Fibroblast of lung (primary cell): ENCODE measurements around the gene GCAT. TPM values are rescaled to one million over a fixed set of nuclear protein-coding genes. Genes with fewer than 3 reads are reported as not detected.

Source experiments
- DNase-seq, 2 donors: peaks; one replicate each; pipeline versions ENCODE4 v3.0.0 to v3.0.0-alpha.2; 2010; ENCODE audit warnings: low read depth in 2 of 2
- H2AFZ ChIP-seq: 2 replicates; pipeline ENCODE4 v1.5.1; 2012; ENCODE audit warnings: low read length, control low read depth, inconsistent platforms
- H3K27ac ChIP-seq: 2 replicates; pipeline ENCODE4 v1.5.1; 2011; ENCODE audit warnings: low read length, control low read depth; ENCODE audit not compliant: insufficient read depth
- H3K27me3 ChIP-seq: 2 replicates; pipeline ENCODE4 v1.5.1; 2011; ENCODE audit warnings: mild to moderate bottlenecking, low read length; ENCODE audit not compliant: control insufficient read depth, insufficient read depth
- H3K36me3 ChIP-seq: 2 replicates; pipeline ENCODE4 v1.5.1; 2011; ENCODE audit warnings: low read length; ENCODE audit not compliant: control insufficient read depth, insufficient read depth
- H3K4me1 ChIP-seq: 2 replicates; pipeline ENCODE4 v1.5.1; 2011; ENCODE audit warnings: low read length; ENCODE audit not compliant: control insufficient read depth, insufficient read depth; ENCODE audit errors: extremely low read depth
- H3K4me2 ChIP-seq: 2 replicates; pipeline ENCODE4 v1.5.1; 2011; ENCODE audit warnings: low read length, control low read depth; ENCODE audit not compliant: insufficient read depth; ENCODE audit errors: extremely low read depth
- H3K4me3 ChIP-seq, 4 experiments: fragments of 200-600 bp in 1 of 4; sonication (generic) in 1 of 4; replicated peaks in 1 of 4; 2 replicates each; pipeline ENCODE4 v1.5.1; 2011 to 2016; ENCODE audit warnings: low read length in 4 of 4, low read depth in 3 of 4, mild to moderate bottlenecking in 3 of 4, control low read depth in 2 of 4, inconsistent platforms in 1 of 4, mixed read lengths in 1 of 4; ENCODE audit not compliant: insufficient read depth in 1 of 4; ENCODE audit errors: control extremely low read depth in 1 of 4
- H3K79me2 ChIP-seq: 2 replicates; pipeline ENCODE4 v1.5.1; 2012; ENCODE audit warnings: mild to moderate bottlenecking, low read length, inconsistent platforms; ENCODE audit not compliant: control insufficient read depth, insufficient read depth
- H3K9ac ChIP-seq: 2 replicates; pipeline ENCODE4 v1.5.1; 2011; ENCODE audit warnings: mild to moderate bottlenecking, low read length, control low read depth; ENCODE audit not compliant: insufficient read depth
- H3K9me3 ChIP-seq: 2 replicates; pipeline ENCODE4 v1.5.1; 2012; ENCODE audit warnings: low read depth, low read length; ENCODE audit not compliant: control insufficient read depth, insufficient read depth
- H4K20me1 ChIP-seq: 2 replicates; pipeline ENCODE4 v1.5.1; 2011; ENCODE audit warnings: low read length; ENCODE audit not compliant: control insufficient read depth, insufficient read depth; ENCODE audit errors: extremely low read depth
- CTCF ChIP-seq, 2 donors: IDR thresholded peaks in 1 of 2; conservative IDR thresholded peaks in 1 of 2; 1 replicate in 1 of 2; 2 replicates in 1 of 2; pipeline ENCODE4 v1.5.1; 2011 to 2012; ENCODE audit warnings: low read length in 2 of 2, control low read depth in 1 of 2, inconsistent platforms in 1 of 2, low read depth in 1 of 2, mild to moderate bottlenecking in 1 of 2
- EZH2 ChIP-seq: IDR thresholded peaks from 2 replicates; pipeline ENCODE4 v1.5.1; 2012; ENCODE audit warnings: low read length, control low read depth, mild to moderate bottlenecking; ENCODE audit errors: missing control alignments
- polyA plus RNA-seq, 2 donors: library from polyadenylated mRNA; depleted of rRNA in 1 of 2; stranded (reverse) in 1 of 2; unstranded in 1 of 2; fragments of >200 nt; gene quantifications; 2 replicates each; pipeline ENCODE4 v1.2.1, GENCODE V29; 2011 to 2012; ENCODE audit warnings: missing spikeins in 1 of 2
- total RNA-seq: library from RNA; depleted of rRNA; stranded (reverse); fragments of >200 nt; gene quantifications from 2 replicates; pipeline ENCODE4 v1.2.1, GENCODE V29; 2014

Gene GCAT
- total and polyA plus RNA-seq, 2 donors (not counting 1 experiment from before 2014, with no cell fraction given) = 6.6 to 11.9 TPM

GRCh38 chr22:37760152-37760551, 47.6 kb upstream of the GCAT start:
- Histone ChIP-seq H3K4me2 (no peak overlapping the region), H3K9me3 (no peaks in the 10 kb centered on the region), H3K79me2 (peaks cover 6% of the 10 kb centered on the region), H2AFZ (no peak overlapping the region), H3K9ac (no peak overlapping the region), H3K27ac (no peak overlapping the region), H3K27me3 (no peaks in the 10 kb centered on the region), H3K4me3 (no peak overlapping the region), H3K36me3 (peaks cover 39% of the 10 kb centered on the region), H3K4me1 (no peaks in the 10 kb centered on the region), H4K20me1 (no peaks in the 10 kb centered on the region)
- no peak for DNase-seq
- TF ChIP-seq EZH2 (no peak), CTCF (conservative IDR thresholded peaks at IDR 0.05 in 1 of 2, IDR thresholded peaks at IDR 0.05 in 1 of 2; ENCODE audit: low read depth in 1 of 2, low read length in 2 of 2) (no peak)

- H3K27ac ChIP-seq = no peak overlapping the region
- H3K9ac ChIP-seq = no peak overlapping the region
- no peaks in the 10 kb centered on the region for H3K4me1 ChIP-seq
- H3K27me3 ChIP-seq = no peaks in the 10 kb centered on the region
- no peak overlapping the region for H2AFZ ChIP-seq
- H3K36me3 ChIP-seq = peaks cover 39% of the 10 kb centered on the region
- H3K79me2 ChIP-seq = peaks cover 1% of the 10 kb centered on the region
- H3K4me3 ChIP-seq = no peak overlapping the region
- no peak overlapping the region for H3K4me2 ChIP-seq
- no peak for TF ChIP-seq CTCF (conservative IDR thresholded peaks at IDR 0.05 in 1 of 2, IDR thresholded peaks at IDR 0.05 in 1 of 2; ENCODE audit: low read depth in 1 of 2, low read length in 2 of 2)
- no peak for TF ChIP-seq EZH2
- no peaks in the 10 kb centered on the region for H4K20me1 ChIP-seq
- H3K9me3 ChIP-seq = no peaks in the 10 kb centered on the region
- no peak for DNase-seq
Observed at GRCh38 chr22:37762389-37762836, 45.3 kb upstream of the GCAT start.

- no peak overlapping the region for H3K27ac ChIP-seq
- H3K79me2 ChIP-seq = no peaks in the 10 kb centered on the region
- H3K4me3 ChIP-seq = no peak overlapping the region
- no peaks in the 10 kb centered on the region for H4K20me1 ChIP-seq
- no peak for DNase-seq
- TF ChIP-seq CTCF (conservative IDR thresholded peaks at IDR 0.05 in 1 of 2, IDR thresholded peaks at IDR 0.05 in 1 of 2; ENCODE audit: low read depth in 1 of 2, low read length in 2 of 2) (no peak), EZH2 (no peak)
- peaks cover 35% of the 10 kb centered on the region for H3K36me3 ChIP-seq
- no peak overlapping the region for H3K9ac ChIP-seq
- no peaks in the 10 kb centered on the region for H3K4me1 ChIP-seq
- no peak overlapping the region for H2AFZ ChIP-seq
- H3K4me2 ChIP-seq = no peak overlapping the region
- H3K27me3 ChIP-seq = no peaks in the 10 kb centered on the region
- no peaks in the 10 kb centered on the region for H3K9me3 ChIP-seq
Observed at GRCh38 chr22:37763012-37763411, 44.7 kb upstream of the GCAT start.
